K562 (cell line): Measurements from ENCODE around the gene RGS19. TPM values are rescaled to one million over a fixed set of nuclear protein-coding genes. Genes with fewer than 3 reads are reported as not detected.

Experiments used
- AFF4 ChIP-seq: sonication (generic); formaldehyde crosslinking; IDR thresholded peaks from 2 replicates; pipeline ENCODE4 v1.8.0; 2023; ENCODE audit warnings: mild to moderate bottlenecking, missing genetic modification reagents
- BCOR ChIP-seq: fragments of 450-650 bp; IDR thresholded peaks from 2 replicates; pipeline ENCODE4 v1.6.1; 2016
- CBFA2T2 ChIP-seq: fragments of 450-650 bp; conservative IDR thresholded peaks from 2 replicates; pipeline ENCODE4 v1.6.1; 2017; ENCODE audit warnings: mild to moderate bottlenecking
- COPS2 ChIP-seq: fragments of 450-650 bp; conservative IDR thresholded peaks from 2 replicates; pipeline ENCODE4 v1.6.1; 2016; ENCODE audit warnings: mild to moderate bottlenecking, moderate library complexity
- HES1 ChIP-seq: fragments of 450-650 bp; IDR thresholded peaks from 2 replicates; pipeline ENCODE4 v1.6.1; 2016; ENCODE audit warnings: low read depth, mild to moderate bottlenecking, moderate library complexity
- MYC ChIP-seq, 2 experiments: fragments of 250-450 bp in 1 of 2; sonication (Bioruptor Pico) in 1 of 2; IDR thresholded peaks; 2 replicates each; pipeline versions ENCODE4 v1.5.1 to v1.6.1; 2012 to 2021; ENCODE audit warnings: low read depth in 2 of 2, borderline replicate concordance in 1 of 2, improper control_type of control experiment in 1 of 2, low read length in 1 of 2, mild to moderate bottlenecking in 1 of 2, moderate library complexity in 1 of 2
- MYNN ChIP-seq, 2 experiments: sonication (generic); formaldehyde crosslinking in 1 of 2; IDR thresholded peaks; 2 replicates each; pipeline versions ENCODE4 v1.5.0 to v1.6.1; 2016 to 2020; ENCODE audit warnings: antibody characterized with exemption in 1 of 2, missing genetic modification reagents in 1 of 2
- PTBP1 ChIP-seq: fragments of 200-400 bp; formaldehyde crosslinking; IDR thresholded peaks from 2 replicates; pipeline ENCODE4 v1.6.1; 2017; ENCODE audit warnings: low read depth, low read length
- RNF2 ChIP-seq: sonication (generic); IDR thresholded peaks from 2 replicates; pipeline ENCODE4 v1.6.1; 2016
- SOX6 ChIP-seq: fragments of 450-650 bp; IDR thresholded peaks from 2 replicates; pipeline ENCODE4 v1.6.1; 2014; ENCODE audit warnings: mild to moderate bottlenecking
- USF2 ChIP-seq: sonication (generic); formaldehyde crosslinking; IDR thresholded peaks from 2 replicates; pipeline ENCODE4 v1.5.0; 2020; ENCODE audit warnings: missing genetic modification reagents
- ZBTB7A ChIP-seq: IDR thresholded peaks from 2 replicates; pipeline ENCODE4 v1.6.1; 2011; ENCODE audit warnings: low read depth, mild to moderate bottlenecking, low read length, moderate library complexity, borderline replicate concordance; ENCODE audit not compliant: control insufficient read depth
- ZFP1 ChIP-seq: fragments of 450-650 bp; formaldehyde crosslinking; IDR thresholded peaks from 2 replicates; pipeline ENCODE4 v1.4.0; 2020; ENCODE audit warnings: mild to moderate bottlenecking, mixed read lengths
- ZNF592 ChIP-seq: fragments of 450-650 bp; IDR thresholded peaks from 2 replicates; pipeline ENCODE4 v1.6.1; 2017; ENCODE audit warnings: antibody characterized with exemption, mild to moderate bottlenecking
- polyA plus RNA-seq, 8 experiments: library from polyadenylated mRNA; depleted of rRNA in 4 of 8; stranded (reverse) in 5 of 8; unstranded in 3 of 8; fragments of >200 nt; fragmentation: Nextera tagmentation in 2 of 8; fragmentation: Illumina TruSeq in 1 of 8; extraction: Ambion mirVana in 2 of 8; extraction: Trizol in 1 of 8; gene quantifications; 2 replicates each; pipeline versions ENCODE4 v1.2.1 to v1.2.3, GENCODE V29; 2011 to 2014; ENCODE audit warnings: inconsistent platforms in 1 of 8, missing spikeins in 1 of 8
- total RNA-seq, 7 experiments: library from RNA; depleted of rRNA in 6 of 7; stranded (reverse); fragments of >200 nt in 6 of 7; fragmentation: Illumina TruSeq in 2 of 7; extraction: Trizol in 2 of 7; gene quantifications; 2 replicates each; pipeline versions ENCODE4 v1.2.1 to v1.2.3, GENCODE V29; 2011 to 2021; ENCODE audit warnings: low replicate concordance in 1 of 7
- TF ChIP-seq, protein P1 (sequence below), 2 experiments: IDR thresholded peaks; 2 replicates each; pipeline ENCODE4 v1.6.1; 2011; ENCODE audit warnings: borderline replicate concordance in 1 of 2, control low read depth in 1 of 2, low read depth in 1 of 2, low read length in 1 of 2, mild to moderate bottlenecking in 1 of 2, mixed read lengths in 1 of 2, moderate library complexity in 1 of 2; ENCODE audit not compliant: insufficient read depth in 1 of 2, insufficient read length in 1 of 2, poor library complexity in 1 of 2, severe bottlenecking in 1 of 2; ENCODE audit errors: extremely low read depth in 1 of 2

The RGS19 gene
- total and polyA plus RNA-seq, 9 of the 15 experiments (the other 6 are each of a cell fraction or from before 2014, with no cell fraction given): 0.41 to 23.7 (median 14.6) TPM

DNA sequence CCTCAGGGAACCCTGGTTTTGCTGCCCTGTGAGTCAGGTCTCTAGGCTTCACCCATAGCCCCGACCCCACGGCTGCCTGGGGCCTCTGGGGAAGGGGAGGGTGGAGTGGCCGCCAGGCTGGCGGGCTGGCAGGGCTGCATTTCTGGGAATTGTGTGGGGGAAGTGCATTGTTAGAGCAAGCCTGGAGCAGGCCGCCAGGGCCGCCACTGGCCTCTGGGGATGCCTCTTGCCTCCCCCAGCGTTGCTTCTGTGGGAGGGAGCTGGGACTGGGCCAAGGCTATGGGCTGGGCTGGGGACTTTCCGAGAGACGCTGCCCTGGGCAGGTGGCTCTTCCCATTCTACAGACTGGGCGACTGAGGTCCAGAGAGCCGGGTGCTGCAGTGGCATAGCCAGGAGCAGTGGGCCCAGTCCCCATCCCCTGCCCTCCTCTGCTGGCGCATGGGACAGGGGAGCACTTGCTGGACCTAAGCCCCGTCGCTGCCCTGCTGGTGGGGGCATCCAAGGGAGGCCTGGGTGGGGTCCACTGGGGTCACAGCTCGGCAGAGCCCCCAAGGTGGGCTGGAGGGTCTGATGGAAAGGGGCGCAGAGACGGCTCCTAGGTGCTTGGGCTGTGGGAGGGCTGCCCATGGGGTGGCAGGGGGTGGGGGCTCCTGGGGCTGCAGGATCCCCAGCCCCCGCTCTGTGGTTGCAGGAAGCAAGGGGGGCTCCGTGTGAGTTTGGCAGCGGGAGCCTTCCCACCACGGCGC is 23.3 kb downstream of the RGS19 start (continued):
- no peak for TF ChIP-seq ZFP1 (CRISPR knock-in tag)
- TF ChIP-seq COPS2: no peak
- TF ChIP-seq RNF2: no peak
- TF ChIP-seq, protein P1, sequence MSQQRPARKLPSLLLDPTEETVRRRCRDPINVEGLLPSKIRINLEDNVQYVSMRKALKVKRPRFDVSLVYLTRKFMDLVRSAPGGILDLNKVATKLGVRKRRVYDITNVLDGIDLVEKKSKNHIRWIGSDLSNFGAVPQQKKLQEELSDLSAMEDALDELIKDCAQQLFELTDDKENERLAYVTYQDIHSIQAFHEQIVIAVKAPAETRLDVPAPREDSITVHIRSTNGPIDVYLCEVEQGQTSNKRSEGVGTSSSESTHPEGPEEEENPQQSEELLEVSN (IDR thresholded peaks at IDR 0.05; ENCODE audit: borderline replicate concordance in 1 of 2, extremely low read depth in 1 of 2, insufficient read depth in 1 of 2, insufficient read length in 1 of 2, low read depth in 1 of 2, low read length in 1 of 2, poor library complexity in 1 of 2, severe bottlenecking in 1 of 2): no peak
- peak; percentile 27; the same call in 1 of the 2 replicates for TF ChIP-seq ZBTB7A
- TF ChIP-seq USF2 (CRISPR knock-in tag): no peak
- TF ChIP-seq HES1: no peak
- TF ChIP-seq SOX6: no peak
- TF ChIP-seq BCOR: peak; percentile 92
- TF ChIP-seq CBFA2T2: no peak
- no peak for TF ChIP-seq MYC (IDR thresholded peaks at IDR 0.05; ENCODE audit: low read depth, low read length)
- TF ChIP-seq MYC (CRISPR knock-in tag; IDR thresholded peaks at IDR 0.05; ENCODE audit: borderline replicate concordance, low read depth): no peak
- TF ChIP-seq AFF4 (CRISPR knock-in tag): no peak
- 0 out of 2 replicates have a peak, but pooled peaks have one; percentile 58 for TF ChIP-seq PTBP1
- no peak for TF ChIP-seq MYNN (IDR thresholded peaks at IDR 0.05)
- no peak for TF ChIP-seq MYNN (CRISPR knock-in tag; IDR thresholded peaks at IDR 0.05)
- no peak for TF ChIP-seq ZNF592
